PC-9 (cell line): ENCODE results near the gene CMTM6.

Experiments used
- EZH2 ChIP-seq: fragments of 200-600 bp; sonication (generic); IDR thresholded peaks from 2 replicates; pipeline ENCODE4 v1.8.0; 2017; ENCODE audit warnings: antibody characterized with exemption, low read depth
- TF ChIP-seq, protein P1 (sequence below): fragments of 200-600 bp; sonication (generic); conservative IDR thresholded peaks from 2 replicates; pipeline ENCODE4 v1.6.1; 2017; ENCODE audit warnings: mixed run types, antibody characterized with exemption, mild to moderate bottlenecking, moderate library complexity

DNA sequence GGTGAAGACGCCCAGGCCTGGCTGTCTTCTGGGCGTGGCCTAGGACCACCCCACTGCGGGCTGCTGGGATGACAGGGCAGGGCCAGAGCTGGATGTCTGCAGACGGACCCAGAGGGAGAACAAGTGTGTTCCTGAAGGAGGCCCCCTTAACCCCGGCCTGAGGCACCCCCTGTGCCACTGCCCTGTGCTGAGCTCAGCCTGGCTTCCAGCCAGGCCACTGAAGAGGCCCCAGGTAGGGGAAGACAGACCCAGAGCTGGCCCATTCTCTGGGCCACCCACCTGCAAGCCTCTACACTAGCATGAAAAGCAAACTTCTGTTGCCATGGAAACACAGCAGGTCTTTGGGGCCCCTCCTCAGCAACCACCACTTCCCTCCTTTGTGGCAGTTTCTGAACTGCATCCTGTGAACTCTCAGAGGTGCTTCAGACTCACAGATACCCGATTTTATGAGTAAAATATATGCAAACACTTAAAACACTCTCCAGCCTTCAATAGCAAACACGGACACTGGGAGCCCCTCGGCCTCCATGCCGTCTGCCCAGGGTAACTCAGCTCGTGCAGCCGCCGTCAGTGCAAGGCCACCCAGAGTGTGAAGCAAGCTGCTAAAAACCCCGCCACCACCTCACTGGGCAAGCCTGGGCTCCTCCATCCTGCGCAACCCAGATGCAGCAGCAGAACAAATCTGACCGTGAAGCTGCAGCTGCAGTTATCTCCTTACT is 42.5 kb downstream of the CMTM6 start:
- TF ChIP-seq, protein P1, sequence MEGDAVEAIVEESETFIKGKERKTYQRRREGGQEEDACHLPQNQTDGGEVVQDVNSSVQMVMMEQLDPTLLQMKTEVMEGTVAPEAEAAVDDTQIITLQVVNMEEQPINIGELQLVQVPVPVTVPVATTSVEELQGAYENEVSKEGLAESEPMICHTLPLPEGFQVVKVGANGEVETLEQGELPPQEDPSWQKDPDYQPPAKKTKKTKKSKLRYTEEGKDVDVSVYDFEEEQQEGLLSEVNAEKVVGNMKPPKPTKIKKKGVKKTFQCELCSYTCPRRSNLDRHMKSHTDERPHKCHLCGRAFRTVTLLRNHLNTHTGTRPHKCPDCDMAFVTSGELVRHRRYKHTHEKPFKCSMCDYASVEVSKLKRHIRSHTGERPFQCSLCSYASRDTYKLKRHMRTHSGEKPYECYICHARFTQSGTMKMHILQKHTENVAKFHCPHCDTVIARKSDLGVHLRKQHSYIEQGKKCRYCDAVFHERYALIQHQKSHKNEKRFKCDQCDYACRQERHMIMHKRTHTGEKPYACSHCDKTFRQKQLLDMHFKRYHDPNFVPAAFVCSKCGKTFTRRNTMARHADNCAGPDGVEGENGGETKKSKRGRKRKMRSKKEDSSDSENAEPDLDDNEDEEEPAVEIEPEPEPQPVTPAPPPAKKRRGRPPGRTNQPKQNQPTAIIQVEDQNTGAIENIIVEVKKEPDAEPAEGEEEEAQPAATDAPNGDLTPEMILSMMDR, result no peak
- no peak for TF ChIP-seq EZH2
